Stimulated activated CD8-positive, alpha-beta memory T cell treated with anti-CD3 and anti-CD28 coated beads, Interleukin-12 subunit alpha, Interleukin-12 subunit beta, amount 100 ng/mL, for 4 hours (primary cell): ENCODE results near the gene SMC4.

ENCODE experiments used
- DNase-seq: peaks from one replicate; pipeline ENCODE4 v3.0.0-alpha.2; 2020; ENCODE audit warnings: low read depth

Gene SMC4

GRCh38 chr3:160478338-160478737 lies 78.9 kb downstream of the SMC4 start:
- DNase-seq = no peak

DNA sequence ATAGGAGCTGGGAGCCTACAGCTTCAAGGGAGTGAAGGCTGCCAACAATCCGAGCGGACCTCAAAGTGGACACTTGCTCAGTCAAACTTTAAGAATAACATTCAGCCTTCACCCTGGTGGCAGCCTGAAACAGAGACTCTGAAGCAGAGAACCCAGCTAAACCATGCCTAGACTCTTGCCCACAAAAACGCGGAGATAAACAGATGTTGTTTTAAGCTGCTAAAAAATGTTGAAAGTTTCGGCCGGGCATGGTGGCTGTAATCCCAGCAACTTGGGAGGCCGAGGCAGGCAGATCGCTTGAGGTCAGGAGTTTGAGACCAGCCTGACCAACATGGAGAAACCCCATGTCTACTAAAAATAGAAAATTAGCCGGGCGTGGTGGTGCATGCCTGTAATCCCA lies 79.9 kb downstream of the SMC4 start:
- no peak for DNase-seq

- no peak for DNase-seq
Measured at GRCh38 chr3:160480931-160481330, 81.5 kb downstream of the SMC4 start.

GRCh38 chr3:160481856-160482255 lies 82.4 kb downstream of the SMC4 start:
- no peak for DNase-seq

- no peak for DNase-seq
Measured at GRCh38 chr3:160482796-160483195, 83.3 kb downstream of the SMC4 start.
